Measurements from ENCODE around the gene SIX3. TPM values are rescaled to one million over a fixed set of nuclear protein-coding genes. Genes with fewer than 3 reads are reported as not detected.

The SIX3 gene
- total RNA-seq, 1 experiment from 2014 or later, result 1.4 TPM

DNA sequence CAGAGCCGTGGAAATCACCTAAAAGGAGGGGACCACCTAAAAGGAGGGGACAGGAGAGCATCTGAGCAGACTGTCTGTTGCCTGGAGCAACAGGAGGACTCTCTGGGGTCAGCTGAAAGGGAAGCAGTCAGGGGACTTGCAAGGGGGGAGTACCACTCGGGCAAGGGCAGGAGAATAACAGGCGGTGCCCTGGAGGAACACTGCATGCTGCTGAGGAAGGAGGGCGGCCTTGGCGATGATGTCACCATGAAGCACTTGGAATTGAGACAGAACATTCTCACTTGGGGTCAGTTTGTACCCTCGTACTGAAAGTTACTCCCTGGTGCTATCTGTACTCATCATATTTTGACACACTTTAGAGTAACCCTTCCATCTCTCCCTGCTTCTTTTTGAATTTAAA, 18.4 kb downstream of the SIX3 start:
- intact Hi-C loops (cut with micrococcal nuclease; ENCODE audit: unreplicated experiment), result loop anchor here (5.0 to 10.0 kb wide), 5 partner anchors 215 to 1345 kb away; no protein-coding TSS in a partner anchor
- H3K4me2 ChIP-seq, result no peak overlapping the region
- POLR2A ChIA-PET (ENCODE audit: unreplicated experiment), result no interaction called here

GRCh38 chr2:44960871-44961270, 19.4 kb downstream of the SIX3 start:
- POLR2A ChIA-PET (ENCODE audit: unreplicated experiment), result no interaction called here
- Histone ChIP-seq H2AFZ (no peak overlapping the region), H3K4me2 (no peak overlapping the region), H3K4me1 (replicated peaks; ENCODE audit: insufficient read depth) (peaks cover 10% of the 10 kb centered on the region), H3K27me3 (ENCODE audit: insufficient read depth, low read depth) (no peaks in the 10 kb centered on the region), H3K4me3 (no peak overlapping the region), H3F3A (ENCODE audit: insufficient read depth, low read depth) (peaks cover 13% of the 10 kb centered on the region; the same call in 1 of the 2 replicates), H4K20me1 (ENCODE audit: insufficient read depth) (no peaks in the 10 kb centered on the region), H3K9me3 (ENCODE audit: insufficient read depth, low read depth) (no peaks in the 10 kb centered on the region), H3K79me2 (ENCODE audit: low read depth) (no peaks in the 10 kb centered on the region), H3K9me2 (ENCODE audit: insufficient read depth) (no peaks in the 10 kb centered on the region), H3K36me3 (ENCODE audit: low read depth) (no peaks in the 10 kb centered on the region), H3K27ac (no peak overlapping the region)
- TF ChIP-seq EZH2 (IDR thresholded peaks at IDR 0.05; ENCODE audit: low read depth), result no peak
- TF ChIP-seq, protein P1, sequence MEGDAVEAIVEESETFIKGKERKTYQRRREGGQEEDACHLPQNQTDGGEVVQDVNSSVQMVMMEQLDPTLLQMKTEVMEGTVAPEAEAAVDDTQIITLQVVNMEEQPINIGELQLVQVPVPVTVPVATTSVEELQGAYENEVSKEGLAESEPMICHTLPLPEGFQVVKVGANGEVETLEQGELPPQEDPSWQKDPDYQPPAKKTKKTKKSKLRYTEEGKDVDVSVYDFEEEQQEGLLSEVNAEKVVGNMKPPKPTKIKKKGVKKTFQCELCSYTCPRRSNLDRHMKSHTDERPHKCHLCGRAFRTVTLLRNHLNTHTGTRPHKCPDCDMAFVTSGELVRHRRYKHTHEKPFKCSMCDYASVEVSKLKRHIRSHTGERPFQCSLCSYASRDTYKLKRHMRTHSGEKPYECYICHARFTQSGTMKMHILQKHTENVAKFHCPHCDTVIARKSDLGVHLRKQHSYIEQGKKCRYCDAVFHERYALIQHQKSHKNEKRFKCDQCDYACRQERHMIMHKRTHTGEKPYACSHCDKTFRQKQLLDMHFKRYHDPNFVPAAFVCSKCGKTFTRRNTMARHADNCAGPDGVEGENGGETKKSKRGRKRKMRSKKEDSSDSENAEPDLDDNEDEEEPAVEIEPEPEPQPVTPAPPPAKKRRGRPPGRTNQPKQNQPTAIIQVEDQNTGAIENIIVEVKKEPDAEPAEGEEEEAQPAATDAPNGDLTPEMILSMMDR (conservative IDR thresholded peaks at IDR 0.05), result no peak
- CTCF ChIA-PET, result interaction anchor here (0.6 kb wide), 1 partner anchor 723 kb away, joined by 3 read pairs; no protein-coding TSS in a partner anchor
- no TSS peak for BruUV-seq (replicated peaks)
- intact Hi-C loops (cut with micrococcal nuclease; ENCODE audit: unreplicated experiment), result no loop called here
- no peak for DNase-seq

More for the DNA sequence above, 18.4 kb downstream of the SIX3 start:
- Histone ChIP-seq H3K4me1 (replicated peaks; ENCODE audit: insufficient read depth) (peaks cover 10% of the 10 kb centered on the region), H3K9me2 (ENCODE audit: insufficient read depth) (no peaks in the 10 kb centered on the region), H3K9me3 (ENCODE audit: insufficient read depth, low read depth) (no peaks in the 10 kb centered on the region), H2AFZ (no peak overlapping the region), H4K20me1 (ENCODE audit: insufficient read depth) (no peaks in the 10 kb centered on the region), H3K27ac (no peak overlapping the region), H3F3A (ENCODE audit: insufficient read depth, low read depth) (peaks cover 13% of the 10 kb centered on the region; the same call in 1 of the 2 replicates), H3K27me3 (ENCODE audit: insufficient read depth, low read depth) (no peaks in the 10 kb centered on the region), H3K36me3 (ENCODE audit: low read depth) (no peaks in the 10 kb centered on the region), H3K4me3 (no peak overlapping the region), H3K79me2 (ENCODE audit: low read depth) (no peaks in the 10 kb centered on the region)
- DNase-seq, result no peak
- CTCF ChIA-PET, result no interaction called here
- TF ChIP-seq, protein P1 (conservative IDR thresholded peaks at IDR 0.05), result no peak
- TF ChIP-seq EZH2 (IDR thresholded peaks at IDR 0.05; ENCODE audit: low read depth), result no peak
- no TSS peak for BruUV-seq (replicated peaks)

- ChIA-PET POLR2A (ENCODE audit: unreplicated experiment) (interaction anchor here (0.7 kb wide), 1 partner anchor 84 kb away, joined by 9 read pairs; no protein-coding TSS in a partner anchor), CTCF (no interaction called here)
- Histone ChIP-seq H3F3A (ENCODE audit: insufficient read depth, low read depth) (peaks cover 13% of the 10 kb centered on the region; the same call in 1 of the 2 replicates), H3K79me2 (ENCODE audit: low read depth) (no peaks in the 10 kb centered on the region), H4K20me1 (ENCODE audit: insufficient read depth) (no peaks in the 10 kb centered on the region), H3K4me2 (no peak overlapping the region), H3K4me3 (no peak overlapping the region), H3K9me3 (ENCODE audit: insufficient read depth, low read depth) (no peaks in the 10 kb centered on the region), H3K4me1 (replicated peaks; ENCODE audit: insufficient read depth) (peaks cover 10% of the 10 kb centered on the region; the same call in 1 of the 2 replicates), H3K9me2 (ENCODE audit: insufficient read depth) (no peaks in the 10 kb centered on the region), H2AFZ (no peak overlapping the region), H3K27me3 (ENCODE audit: insufficient read depth, low read depth) (no peaks in the 10 kb centered on the region), H3K36me3 (ENCODE audit: low read depth) (no peaks in the 10 kb centered on the region), H3K27ac (no peak overlapping the region)
- intact Hi-C loops (cut with micrococcal nuclease; ENCODE audit: unreplicated experiment), result no loop called here
- no peak for DNase-seq
- no TSS peak for BruUV-seq (replicated peaks)
- TF ChIP-seq, protein P1 (conservative IDR thresholded peaks at IDR 0.05), result no peak
- TF ChIP-seq EZH2 (IDR thresholded peaks at IDR 0.05; ENCODE audit: low read depth), result no peak
These were observed 20.7 kb downstream of the SIX3 start for GRCh38 chr2:44962176-44962695.

Measured in PC-9 (cell line).